Inflammatory macrophage treated with lipopolysaccharide for 4 hours (primary cell): ENCODE data around the gene GNS.
"Not testable (repeated sequence)": the region's sequence is repeated elsewhere in the genome, so short reads cannot be mapped to it uniquely, and the experiment has no call there.

ENCODE experiments used
- DNase-seq: peaks from one replicate; pipeline ENCODE4 v3.0.0-alpha.2; 2020

The GNS gene

DNA sequence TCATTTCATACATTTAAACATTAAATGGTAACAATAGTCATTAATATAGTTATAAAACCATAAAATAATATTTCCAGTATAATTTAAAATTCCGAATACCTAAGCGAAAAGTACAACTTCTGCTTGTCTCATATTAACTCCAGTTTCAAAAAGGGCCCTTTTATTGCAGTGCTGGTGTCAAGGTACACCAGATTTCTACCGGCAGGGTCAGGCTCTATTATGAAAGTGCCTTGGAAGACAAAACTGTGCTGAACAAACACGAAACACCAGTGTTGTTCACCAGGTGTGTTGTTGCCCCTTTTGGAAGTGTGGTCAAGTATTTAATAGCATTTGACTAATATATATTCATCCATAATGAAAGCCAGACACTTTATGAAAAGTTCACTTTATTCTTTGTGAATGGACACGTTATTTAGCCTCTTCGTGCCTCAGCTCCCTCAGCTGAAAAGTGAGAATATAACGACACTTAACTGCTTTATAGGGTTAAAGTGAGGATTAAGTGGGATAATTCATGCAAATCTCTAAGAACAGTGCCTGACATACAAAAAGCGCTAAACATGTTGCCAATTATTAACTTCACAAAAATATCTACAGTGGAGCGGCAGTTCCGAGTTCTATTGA is 20.3 kb upstream of the GNS start:
- DNase-seq: no peak

DNA sequence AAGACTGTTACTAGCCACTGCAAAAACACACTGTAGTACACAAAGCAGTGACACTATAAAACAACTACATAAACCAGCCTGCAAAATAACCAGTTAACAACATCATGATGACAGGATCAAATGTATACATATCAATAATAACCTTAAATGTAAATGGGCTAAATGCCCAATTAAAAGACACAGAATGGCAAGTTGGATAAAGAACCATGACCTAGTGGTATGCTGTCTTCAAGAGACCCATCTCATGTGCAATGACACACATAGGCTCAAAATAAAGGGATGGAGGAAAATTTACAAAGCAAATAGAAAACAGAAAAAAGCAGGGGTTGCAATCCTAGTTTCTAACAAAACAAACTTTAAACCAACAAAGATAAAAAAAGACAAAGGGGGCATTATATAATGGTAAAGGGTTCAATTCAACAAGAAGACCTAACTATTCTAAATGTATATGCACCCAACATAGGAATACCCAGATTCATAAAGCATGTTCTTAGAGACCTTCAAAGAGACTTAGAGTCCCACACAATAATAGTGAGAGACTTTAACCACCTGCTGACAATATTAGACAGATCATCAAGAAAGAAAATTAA is 16.0 kb upstream of the GNS start:
- not testable (repeated sequence) for DNase-seq

GRCh38 chr12:64773386-64773785 is 14.2 kb upstream of the GNS start:
- no peak for DNase-seq

DNA sequence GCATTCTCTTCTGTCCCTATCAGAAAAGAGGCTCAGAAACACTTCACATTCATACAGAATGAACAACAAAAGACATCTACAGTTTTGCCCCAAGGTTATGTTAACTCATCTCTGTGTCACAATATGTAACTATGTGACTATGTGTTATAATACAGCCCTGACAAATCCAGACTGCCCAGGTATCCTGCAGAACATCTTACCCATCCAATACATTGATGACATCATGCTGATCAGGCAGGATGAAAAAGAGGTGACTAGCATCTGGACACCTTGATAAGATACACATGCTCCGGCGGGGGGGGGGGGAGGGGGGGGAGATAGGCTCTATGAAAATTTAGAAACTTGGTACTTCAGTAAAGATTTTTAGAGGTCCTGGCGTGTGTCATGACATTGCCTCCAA is 8.3 kb upstream of the GNS start:
- no peak for DNase-seq

DNA sequence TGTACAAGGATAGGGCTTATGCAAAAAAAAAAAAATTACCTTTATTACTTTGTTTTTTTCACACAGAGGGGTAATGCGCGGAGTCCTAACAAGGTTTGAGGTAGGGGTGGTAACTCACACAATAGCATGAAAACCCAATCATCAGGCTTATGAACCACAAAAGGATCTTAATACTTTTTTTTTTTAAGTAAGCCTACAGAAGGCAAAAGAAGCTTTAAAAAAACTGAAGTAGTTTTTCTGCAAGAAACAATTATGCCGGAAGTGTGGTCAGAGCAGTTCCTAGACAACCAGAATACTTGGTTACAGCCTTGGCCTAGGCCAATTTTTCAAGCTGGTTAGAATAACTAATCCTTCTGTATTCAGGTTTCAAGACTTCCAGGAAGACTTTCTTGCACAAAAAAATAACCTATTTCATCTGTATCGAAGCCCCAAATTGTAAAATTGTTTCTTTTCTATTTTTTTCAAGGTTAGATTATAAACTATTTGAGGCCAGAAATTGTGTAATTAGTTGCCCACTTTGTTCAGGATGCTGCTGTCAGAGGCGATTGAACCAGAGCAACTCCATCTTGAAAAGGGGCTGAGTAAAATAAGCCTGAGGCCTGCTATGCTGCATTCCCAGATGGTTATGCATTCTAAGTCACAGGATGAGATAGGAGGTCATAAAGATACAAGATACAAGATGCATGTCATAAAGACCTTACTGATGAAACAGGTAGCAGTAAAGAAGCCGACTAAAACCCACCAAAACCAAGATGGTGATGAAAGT is 1.8 kb upstream of the GNS start:
- DNase-seq: peak; percentile 39

- DNase-seq: peak; percentile 89
Observed at GRCh38 chr12:64757771-64758170, 1.4 kb downstream of the GNS start.

- DNase-seq: peak; percentile 87
Observed at GRCh38 chr12:64756376-64756775, 2.8 kb downstream of the GNS start.

- no peak for DNase-seq
Observed at GRCh38 chr12:64753427-64753826, 5.8 kb downstream of the GNS start.

DNA sequence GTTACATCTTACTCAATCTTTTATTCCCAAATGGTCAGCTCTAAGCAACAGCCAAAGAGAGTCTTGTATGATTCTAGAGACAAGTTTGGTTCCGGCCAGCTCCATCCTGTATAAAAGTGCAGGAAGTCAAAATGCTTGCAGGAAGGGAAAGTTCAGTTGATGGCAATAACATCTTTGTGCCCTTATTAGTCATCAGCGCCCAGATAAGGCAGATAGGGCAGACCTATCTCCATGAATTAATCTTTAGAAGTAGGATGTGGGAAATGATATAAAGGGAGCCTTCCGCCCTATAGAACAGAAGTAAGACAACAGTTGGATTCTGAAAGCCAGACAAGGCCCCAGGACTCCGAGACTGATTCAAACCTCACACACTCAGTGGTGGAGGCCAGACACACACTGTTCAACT is 6.4 kb downstream of the GNS start:
- DNase-seq: peak; percentile 43

DNA sequence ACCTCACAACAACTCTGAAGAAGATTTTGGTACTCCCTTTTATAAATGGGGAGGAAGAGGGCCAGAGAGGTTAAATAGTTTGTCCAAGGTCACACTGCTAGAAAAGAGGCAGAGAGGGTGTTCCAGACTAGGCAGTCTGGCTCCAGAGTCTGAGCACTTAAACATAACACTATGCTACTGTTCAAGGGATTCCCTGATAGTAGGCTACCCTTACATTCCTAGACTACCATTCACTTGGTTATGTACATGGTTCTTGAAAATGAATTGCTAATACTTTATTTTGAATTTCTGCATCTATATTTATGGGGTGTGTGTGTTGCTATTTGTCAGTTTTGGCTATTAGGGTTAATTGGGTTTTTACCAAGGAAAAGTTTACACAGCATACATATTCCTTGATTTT is 7.2 kb downstream of the GNS start:
- DNase-seq: no peak

DNA sequence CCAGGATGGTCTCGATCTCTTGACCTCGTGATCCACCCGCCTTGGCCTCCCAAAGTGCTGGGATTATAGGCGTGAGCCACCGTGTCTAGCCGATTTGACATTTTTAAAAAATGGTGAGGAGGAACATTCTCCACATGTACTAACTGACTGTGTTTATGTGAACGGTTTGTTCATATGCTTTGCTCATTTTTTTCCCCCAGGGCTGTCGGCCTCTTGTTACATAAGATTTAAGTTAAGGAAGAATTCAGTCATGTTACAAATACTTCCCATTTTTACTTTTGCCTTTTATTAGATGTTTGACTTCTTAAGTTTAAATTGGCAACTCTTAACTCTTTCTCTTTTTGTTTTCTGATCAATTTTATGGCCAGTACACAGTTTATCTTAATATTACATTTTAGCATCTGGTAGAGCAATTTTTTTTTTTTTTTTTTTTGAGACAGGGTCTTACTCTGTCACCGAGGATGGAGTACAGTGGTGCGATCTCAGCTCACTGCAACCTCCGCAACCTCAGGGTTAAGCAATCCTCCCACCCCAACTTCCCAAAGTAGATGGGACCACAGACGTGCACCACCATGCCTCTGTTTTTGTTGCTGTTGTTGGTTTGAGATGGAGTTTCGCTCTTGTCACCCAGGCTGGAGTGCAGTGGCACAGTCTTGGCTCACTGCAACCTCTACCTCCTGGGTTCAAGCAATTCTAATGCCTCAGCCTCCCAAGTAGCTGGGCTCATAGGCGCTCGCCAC is 9.6 kb downstream of the GNS start:
- peak; percentile 87 for DNase-seq

- peak; percentile 66 for DNase-seq
Observed at GRCh38 chr12:64747695-64748094, 11.5 kb downstream of the GNS start.

DNA sequence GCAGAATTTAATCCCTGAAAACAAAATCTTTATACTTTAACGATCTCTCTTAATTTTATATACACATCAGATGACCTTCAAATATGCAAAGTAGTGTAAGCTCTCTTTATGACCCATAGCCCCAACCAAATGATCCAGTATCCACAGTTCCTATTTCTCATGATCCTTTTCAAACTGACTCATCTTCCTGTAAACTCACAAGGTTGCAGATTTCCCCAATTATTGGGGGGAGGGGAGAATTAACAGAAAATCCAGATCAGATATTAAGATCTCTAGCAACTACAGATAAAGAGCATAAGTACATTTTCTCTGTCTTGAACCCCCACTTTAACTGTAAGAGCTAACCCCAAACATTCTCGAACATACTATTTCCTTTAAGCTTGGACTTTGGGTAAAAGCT is 12.5 kb downstream of the GNS start:
- DNase-seq: peak; percentile 88

GRCh38 chr12:64745980-64746379 is 13.2 kb downstream of the GNS start:
- no peak for DNase-seq

GRCh38 chr12:64745259-64745807 is 13.9 kb downstream of the GNS start:
- DNase-seq: no peak

DNA sequence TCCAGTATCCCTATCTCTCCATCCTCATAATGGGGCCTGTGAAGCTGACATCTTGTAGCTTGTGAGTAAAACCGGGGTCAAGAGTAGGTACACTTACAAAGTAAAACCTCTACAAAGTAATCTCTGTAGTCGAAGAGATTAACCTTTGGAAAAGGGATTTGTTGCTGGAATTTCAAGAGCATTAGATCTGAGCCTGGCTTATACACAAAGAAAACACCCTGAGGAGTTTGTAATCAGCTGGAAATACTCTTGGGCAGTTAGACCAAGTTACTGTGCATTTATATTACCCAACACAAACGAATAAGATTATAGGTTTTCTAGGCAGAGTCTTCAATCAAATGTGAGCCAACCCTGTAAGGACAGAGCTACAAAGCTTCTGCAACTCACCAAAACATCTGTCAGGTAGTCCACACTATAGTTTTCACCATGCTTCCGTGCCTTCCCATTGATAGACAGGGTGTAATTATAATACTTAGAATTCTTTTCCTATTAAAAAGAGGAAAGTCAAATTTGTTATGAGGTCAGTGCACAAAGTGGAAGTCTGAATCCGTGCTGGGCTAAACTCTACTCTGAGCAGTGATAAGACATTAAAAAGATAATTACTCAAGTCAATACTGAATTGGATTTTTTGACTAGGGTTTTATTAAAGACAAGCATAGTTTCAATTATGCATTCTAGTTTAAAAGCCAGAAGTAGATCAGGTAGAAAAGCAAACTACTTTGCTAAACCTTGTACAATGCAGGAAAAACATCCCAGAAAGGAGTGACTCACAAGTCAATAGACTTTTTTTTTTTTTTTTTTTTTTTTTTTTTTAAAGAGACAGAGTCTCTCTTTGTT is 14.6 kb downstream of the GNS start:
- peak; percentile 44 for DNase-seq

- DNase-seq: peak; percentile 57
Observed at GRCh38 chr12:64743206-64743605, 16.0 kb downstream of the GNS start.

DNA sequence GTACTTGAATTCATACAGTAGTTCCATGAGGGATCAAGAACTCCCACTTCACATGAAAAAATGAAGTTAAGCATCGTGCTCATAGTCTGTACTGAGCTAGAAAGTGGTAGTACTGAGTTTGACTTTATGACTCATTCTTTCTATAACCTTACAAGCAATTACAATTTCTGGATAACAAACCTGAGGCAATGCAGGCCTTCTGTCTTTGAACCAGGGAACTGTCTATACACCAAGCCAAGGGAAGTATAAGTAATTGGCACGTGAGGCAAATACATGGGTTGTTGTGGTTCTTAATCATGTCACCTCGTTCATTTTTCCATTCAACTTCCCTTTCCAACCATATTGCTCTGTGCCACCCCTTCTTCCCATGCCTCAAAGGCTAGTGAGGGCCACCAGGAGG is 16.8 kb downstream of the GNS start:
- peak; percentile 76 for DNase-seq

DNA sequence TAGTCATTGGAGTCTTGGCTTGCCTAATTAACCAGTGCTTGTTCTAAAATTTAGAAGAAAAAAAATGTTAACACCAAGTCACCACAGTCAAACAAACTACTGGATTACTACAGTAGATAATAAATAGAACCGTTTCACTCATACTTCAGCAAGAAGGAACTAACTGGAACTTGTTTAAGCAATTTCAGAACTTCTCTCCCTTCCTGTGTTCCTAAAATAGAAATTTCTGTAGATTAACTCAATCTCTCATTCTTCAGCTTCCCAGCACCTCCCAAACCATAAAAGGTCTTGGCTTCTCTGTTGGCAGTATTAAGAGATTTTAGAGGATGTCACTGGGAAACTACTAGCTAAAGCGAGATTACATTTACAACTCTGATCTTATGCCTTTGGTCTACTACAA is 18.6 kb downstream of the GNS start:
- peak; percentile 67 for DNase-seq

GRCh38 chr12:64739778-64740177 is 19.4 kb downstream of the GNS start:
- no peak for DNase-seq

GRCh38 chr12:64737539-64737938 is 21.7 kb downstream of the GNS start:
- DNase-seq: no peak

DNA sequence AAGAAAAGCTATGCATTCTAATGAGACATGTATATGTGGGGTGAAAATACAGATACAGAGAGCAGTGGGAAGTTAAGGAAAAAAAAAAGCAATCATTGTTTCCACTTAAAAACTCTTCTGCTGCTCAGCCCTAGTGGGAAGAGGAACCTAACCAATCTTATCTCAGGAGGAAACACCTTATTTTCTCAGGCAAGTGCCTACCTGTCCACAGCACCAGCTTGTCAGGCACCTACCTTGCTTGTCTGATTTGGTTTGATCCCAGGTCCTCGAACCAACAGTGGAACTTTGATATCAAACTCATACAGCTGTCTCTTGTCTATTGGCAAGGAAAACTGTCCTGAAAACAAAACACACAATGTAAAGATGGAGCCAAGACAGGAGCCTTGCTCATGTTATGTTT is 22.4 kb downstream of the GNS start:
- no peak for DNase-seq
